Natural killer cell (primary cell): ENCODE data around the gene PCDH9. TPM values are rescaled to one million over a fixed set of nuclear protein-coding genes. Genes with fewer than 3 reads are reported as not detected.

ENCODE experiments used
- ATAC-seq, 3 donors: fragments of 150-1000 bp in 2 of 3; fragments of 200-7000 bp in 1 of 3; cut with Tn5 transposase; 1 replicate in 1 of 3; 2 replicates in 2 of 3; pipeline ENCODE4 v1.10.0; 2021; ENCODE audit warnings: mild to moderate bottlenecking in 2 of 3, moderate library complexity in 2 of 3
- DNase-seq, 2 donors: peaks; one replicate each; pipeline versions ENCODE4 v3.0.0 to v3.0.0-alpha.2; 2013 to 2021; ENCODE audit warnings: mixed read lengths in 1 of 2
- H3K27ac ChIP-seq: one replicate; pipeline ENCODE4 v1.5.1; 2013; ENCODE audit warnings: mild to moderate bottlenecking, low read length
- H3K27me3 ChIP-seq: one replicate; pipeline ENCODE4 v1.6.1; 2013; ENCODE audit warnings: low read length; ENCODE audit not compliant: control insufficient read depth, insufficient read depth
- H3K36me3 ChIP-seq: one replicate; pipeline ENCODE4 v1.6.1; 2013; ENCODE audit warnings: low read length; ENCODE audit not compliant: control insufficient read depth, insufficient read depth
- H3K4me1 ChIP-seq: one replicate; pipeline ENCODE4 v1.6.1; 2013; ENCODE audit warnings: low read length; ENCODE audit not compliant: control insufficient read depth, insufficient read depth
- H3K4me3 ChIP-seq: one replicate; pipeline ENCODE4 v1.5.1; 2013; ENCODE audit warnings: low read length
- H3K9me3 ChIP-seq: one replicate; pipeline ENCODE4 v1.6.1; 2013; ENCODE audit warnings: low read length; ENCODE audit not compliant: control insufficient read depth, insufficient read depth
- H3K27ac Mint-ChIP-seq, 2 donors: one replicate each; pipeline ENCODE4 v1.8.0; 2022; ENCODE audit warnings: mild to moderate bottlenecking in 2 of 2, mixed read lengths in 2 of 2, moderate library complexity in 1 of 2
- H3K27me3 Mint-ChIP-seq, 2 donors: one replicate each; pipeline ENCODE4 v1.8.0; 2022; ENCODE audit warnings: low read depth in 2 of 2, mixed read lengths in 2 of 2
- H3K36me3 Mint-ChIP-seq: one replicate; pipeline ENCODE4 v1.8.0; 2022; ENCODE audit warnings: mixed read lengths
- H3K4me1 Mint-ChIP-seq, 2 donors: one replicate each; pipeline ENCODE4 v1.8.0; 2022; ENCODE audit warnings: mixed read lengths in 2 of 2
- H3K4me3 Mint-ChIP-seq: one replicate; pipeline ENCODE4 v1.8.0; 2022; ENCODE audit warnings: mild to moderate bottlenecking, moderate library complexity, mixed read lengths
- H3K9me3 Mint-ChIP-seq, 2 donors: one replicate each; pipeline ENCODE4 v1.8.0; 2022; ENCODE audit warnings: mixed read lengths in 2 of 2
- WGBS: methylation state at CpG from one replicate; pipeline ENCODE4 v1.1.7; 2013; ENCODE audit warnings: missing lambda C conversion rate; ENCODE audit not compliant: insufficient coverage; 5-methylcytosine and 5-hydroxymethylcytosine counted together
- intact Hi-C: fragments of 100-400 bp; cut with micrococcal nuclease; formaldehyde crosslinking; loops from one replicate; pipeline ENCODE4 v1.14.2; 2022
- total RNA-seq, 4 donors: library from RNA; stranded (reverse); fragments of 120-200 nt in 1 of 4; gene quantifications; one replicate each; pipeline versions ENCODE4 v1.2.3 to v1.2.4, GENCODE V29; 2013 to 2022
- TF ChIP-seq, protein P1 (sequence below): fragments of 200-600 bp; IDR thresholded peaks from one replicate; pipeline ENCODE4 v1.8.0; 2022; ENCODE audit warnings: antibody characterized with exemption

The PCDH9 gene
- total RNA-seq, 3 donors from 2014 or later (not counting 1 experiment from before 2014, with no cell fraction given), result 0.43 to 1.5 (median 0.68) TPM

GRCh38 chr13:66275416-66275815 lies 954.7 kb downstream of the PCDH9 start:
- H3K4me3 ChIP-seq, result no peak overlapping the region
- H3K36me3 Mint-ChIP-seq, result peaks cover 9% of the 10 kb centered on the region
- no peak overlapping the region for H3K4me3 Mint-ChIP-seq
- intact Hi-C loops, result no loop called here
- no peaks in the 10 kb centered on the region for H3K27me3 ChIP-seq
- peaks cover 8 to 11% of the 10 kb centered on the region in 2 donors for H3K4me1 Mint-ChIP-seq
- H3K36me3 ChIP-seq, result no peaks in the 10 kb centered on the region
- peaks cover 7% of the 10 kb centered on the region for H3K9me3 ChIP-seq
- H3K4me1 ChIP-seq, result no peaks in the 10 kb centered on the region
- no peak for DNase-seq
- TF ChIP-seq, protein P1, sequence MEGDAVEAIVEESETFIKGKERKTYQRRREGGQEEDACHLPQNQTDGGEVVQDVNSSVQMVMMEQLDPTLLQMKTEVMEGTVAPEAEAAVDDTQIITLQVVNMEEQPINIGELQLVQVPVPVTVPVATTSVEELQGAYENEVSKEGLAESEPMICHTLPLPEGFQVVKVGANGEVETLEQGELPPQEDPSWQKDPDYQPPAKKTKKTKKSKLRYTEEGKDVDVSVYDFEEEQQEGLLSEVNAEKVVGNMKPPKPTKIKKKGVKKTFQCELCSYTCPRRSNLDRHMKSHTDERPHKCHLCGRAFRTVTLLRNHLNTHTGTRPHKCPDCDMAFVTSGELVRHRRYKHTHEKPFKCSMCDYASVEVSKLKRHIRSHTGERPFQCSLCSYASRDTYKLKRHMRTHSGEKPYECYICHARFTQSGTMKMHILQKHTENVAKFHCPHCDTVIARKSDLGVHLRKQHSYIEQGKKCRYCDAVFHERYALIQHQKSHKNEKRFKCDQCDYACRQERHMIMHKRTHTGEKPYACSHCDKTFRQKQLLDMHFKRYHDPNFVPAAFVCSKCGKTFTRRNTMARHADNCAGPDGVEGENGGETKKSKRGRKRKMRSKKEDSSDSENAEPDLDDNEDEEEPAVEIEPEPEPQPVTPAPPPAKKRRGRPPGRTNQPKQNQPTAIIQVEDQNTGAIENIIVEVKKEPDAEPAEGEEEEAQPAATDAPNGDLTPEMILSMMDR, result no peak
- H3K27ac ChIP-seq, result no peak overlapping the region
- H3K9me3 Mint-ChIP-seq, result peaks cover 2 to 7% of the 10 kb centered on the region in 2 donors
- H3K27me3 Mint-ChIP-seq, result no peaks in the 10 kb centered on the region
- H3K27ac Mint-ChIP-seq, result no peak overlapping the region
- no CpG with 5 or more reads among the region's 1 CpG for WGBS
- ATAC-seq, result no peak

DNA sequence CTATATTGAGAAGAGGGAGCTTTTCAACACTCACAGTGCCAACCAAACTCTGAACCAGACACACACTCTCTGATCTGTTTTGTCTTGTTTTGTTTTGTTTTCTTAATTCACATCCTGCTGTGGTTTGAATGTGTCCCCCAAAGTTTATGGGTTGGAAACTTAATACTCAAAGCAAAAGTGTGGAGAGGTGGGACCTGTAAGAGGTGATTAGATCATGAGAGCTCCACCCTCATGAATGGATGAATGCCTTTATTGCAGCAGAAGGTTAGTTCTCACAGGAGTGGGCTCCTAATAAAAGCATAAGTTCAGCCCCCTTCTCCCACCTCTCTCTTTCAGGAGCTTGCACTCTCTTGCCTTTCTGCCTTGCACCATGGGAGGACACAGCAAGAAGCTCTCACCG lies 957.1 kb downstream of the PCDH9 start:
- peaks cover 7% of the 10 kb centered on the region for H3K9me3 ChIP-seq
- H3K4me1 ChIP-seq, result no peaks in the 10 kb centered on the region
- ATAC-seq (peak in 1 of 3 donors; percentile 38), DNase-seq (no peak)
- intact Hi-C loops, result no loop called here
- no peak overlapping the region for H3K4me3 ChIP-seq
- no peaks in the 10 kb centered on the region for H3K36me3 ChIP-seq
- H3K27me3 ChIP-seq, result no peaks in the 10 kb centered on the region
- H3K27ac Mint-ChIP-seq, result no peak overlapping the region
- no peaks in the 10 kb centered on the region for H3K27me3 Mint-ChIP-seq
- TF ChIP-seq, protein P1, result no peak
- H3K36me3 Mint-ChIP-seq, result peaks cover 9% of the 10 kb centered on the region
- H3K27ac ChIP-seq, result no peak overlapping the region
- peaks cover 8 to 11% of the 10 kb centered on the region in 2 donors for H3K4me1 Mint-ChIP-seq
- WGBS, result 65% methylated on average over 1 of the region's 1 CpG
- no peak overlapping the region for H3K4me3 Mint-ChIP-seq
- H3K9me3 Mint-ChIP-seq, result peaks cover 2 to 7% of the 10 kb centered on the region in 2 donors

- Mint-ChIP-seq H3K36me3 (no peaks in the 10 kb centered on the region), H3K4me3 (no peak overlapping the region), H3K9me3 (peaks cover 0 to 2% of the 10 kb centered on the region in 2 donors), H3K4me1 (no peaks in the 10 kb centered on the region), H3K27ac (no peak overlapping the region), H3K27me3 (peaks cover 0 to 3% of the 10 kb centered on the region in 2 donors)
- Histone ChIP-seq H3K9me3 (no peaks in the 10 kb centered on the region), H3K27ac (no peak overlapping the region), H3K4me3 (no peak overlapping the region), H3K36me3 (no peaks in the 10 kb centered on the region), H3K4me1 (no peaks in the 10 kb centered on the region), H3K27me3 (no peaks in the 10 kb centered on the region)
- intact Hi-C loops, result no loop called here
- WGBS, result 95% methylated on average over 5 of the region's 5 CpGs
- no peak for ATAC-seq
- no peak for DNase-seq
- TF ChIP-seq, protein P1, result no peak
These were observed 963.4 kb downstream of the PCDH9 start for GRCh38 chr13:66266761-66267160.

DNA sequence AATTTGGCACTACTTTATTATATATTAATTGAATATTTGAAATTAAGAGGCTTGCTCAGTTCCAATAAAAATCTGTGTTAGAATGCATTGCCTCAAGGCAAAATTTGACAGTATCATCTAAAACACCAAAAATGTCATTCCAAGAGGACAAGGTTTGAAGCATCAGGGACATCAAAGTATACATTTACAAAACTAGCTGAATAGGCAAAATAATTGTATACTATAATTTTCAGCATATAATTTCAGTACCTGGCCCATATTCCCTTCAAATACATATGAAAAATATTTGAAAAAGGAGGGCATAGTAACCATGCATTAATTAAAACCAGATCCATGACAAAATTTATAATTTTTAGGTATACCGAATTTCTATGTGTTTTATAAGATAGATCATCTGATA lies 963.8 kb downstream of the PCDH9 start:
- no peak overlapping the region for H3K27ac Mint-ChIP-seq
- DNase-seq, result no peak
- no peaks in the 10 kb centered on the region for H3K36me3 Mint-ChIP-seq
- Histone ChIP-seq H3K27ac (no peak overlapping the region), H3K9me3 (no peaks in the 10 kb centered on the region), H3K4me1 (no peaks in the 10 kb centered on the region), H3K36me3 (no peaks in the 10 kb centered on the region), H3K4me3 (no peak overlapping the region), H3K27me3 (no peaks in the 10 kb centered on the region)
- H3K9me3 Mint-ChIP-seq, result peaks cover 0 to 2% of the 10 kb centered on the region in 2 donors
- intact Hi-C loops, result no loop called here
- no peak for ATAC-seq
- H3K27me3 Mint-ChIP-seq, result peaks cover 0 to 7% of the 10 kb centered on the region in 2 donors
- no CpG with 5 or more reads among the region's 1 CpG for WGBS
- no peak overlapping the region for H3K4me3 Mint-ChIP-seq
- H3K4me1 Mint-ChIP-seq, result no peaks in the 10 kb centered on the region
- TF ChIP-seq, protein P1, result no peak
